ENCODE measurements around the gene ERAL1.
A peak's percentile ranks its signal among the peaks of the same experiment; 100 is the strongest.

Gene ERAL1

DNA sequence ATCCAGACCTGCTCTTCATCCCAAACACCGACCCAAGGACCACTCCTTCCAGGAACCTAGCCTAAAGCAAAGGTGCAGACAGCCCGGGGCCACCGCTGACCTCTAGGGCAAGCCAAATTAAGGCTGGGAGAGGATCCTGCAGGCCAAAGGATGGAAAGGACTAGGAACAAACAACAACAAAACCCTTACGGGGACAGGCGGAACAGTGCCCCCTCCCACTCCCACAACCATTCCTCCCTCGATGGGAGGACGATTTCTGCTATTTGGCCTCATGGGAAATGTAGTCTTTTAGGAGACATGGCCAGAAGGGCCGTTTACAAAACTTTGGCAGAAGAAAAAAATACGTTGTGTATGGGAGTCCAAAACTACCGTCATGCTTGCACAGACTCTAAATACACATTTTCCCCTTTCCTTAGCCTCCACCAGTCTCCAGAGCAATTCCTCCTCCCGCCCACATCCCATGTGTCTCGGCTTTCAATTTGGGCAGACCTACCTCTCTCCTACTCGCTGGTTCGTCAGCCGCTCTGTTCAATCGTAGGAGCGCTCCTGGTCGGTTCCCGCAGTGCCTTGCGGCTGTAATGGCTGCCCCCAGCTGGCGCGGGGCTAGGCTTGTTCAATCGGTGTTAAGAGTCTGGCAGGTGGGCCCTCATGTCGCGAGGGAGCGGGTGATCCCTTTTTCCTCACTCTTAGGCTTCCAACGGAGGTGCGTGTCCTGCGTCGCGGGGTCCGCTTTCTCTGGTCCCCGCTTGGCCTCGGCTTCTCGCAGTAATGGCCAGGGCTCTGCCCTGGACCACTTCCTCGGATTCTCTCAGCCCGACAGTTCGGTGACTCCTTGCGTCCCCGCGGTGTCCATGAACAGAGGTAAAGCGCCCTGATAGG lies at the start of gene ERAL1:
Gene ERAL1, plus strand, starts transcription at position 560 of the 879 bp plus-strand sequence. Its CDS starts 19 bp downstream, at position 579.
- FAIRE-seq (peak; percentile 25), DNase-seq (ENCODE audit: insufficient read length, low spot score) (peak; percentile 94)
- TF ChIP-seq, protein P1, sequence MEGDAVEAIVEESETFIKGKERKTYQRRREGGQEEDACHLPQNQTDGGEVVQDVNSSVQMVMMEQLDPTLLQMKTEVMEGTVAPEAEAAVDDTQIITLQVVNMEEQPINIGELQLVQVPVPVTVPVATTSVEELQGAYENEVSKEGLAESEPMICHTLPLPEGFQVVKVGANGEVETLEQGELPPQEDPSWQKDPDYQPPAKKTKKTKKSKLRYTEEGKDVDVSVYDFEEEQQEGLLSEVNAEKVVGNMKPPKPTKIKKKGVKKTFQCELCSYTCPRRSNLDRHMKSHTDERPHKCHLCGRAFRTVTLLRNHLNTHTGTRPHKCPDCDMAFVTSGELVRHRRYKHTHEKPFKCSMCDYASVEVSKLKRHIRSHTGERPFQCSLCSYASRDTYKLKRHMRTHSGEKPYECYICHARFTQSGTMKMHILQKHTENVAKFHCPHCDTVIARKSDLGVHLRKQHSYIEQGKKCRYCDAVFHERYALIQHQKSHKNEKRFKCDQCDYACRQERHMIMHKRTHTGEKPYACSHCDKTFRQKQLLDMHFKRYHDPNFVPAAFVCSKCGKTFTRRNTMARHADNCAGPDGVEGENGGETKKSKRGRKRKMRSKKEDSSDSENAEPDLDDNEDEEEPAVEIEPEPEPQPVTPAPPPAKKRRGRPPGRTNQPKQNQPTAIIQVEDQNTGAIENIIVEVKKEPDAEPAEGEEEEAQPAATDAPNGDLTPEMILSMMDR (IDR thresholded peaks at IDR 0.05; ENCODE audit: insufficient read depth, missing control alignments) = no peak

DNA sequence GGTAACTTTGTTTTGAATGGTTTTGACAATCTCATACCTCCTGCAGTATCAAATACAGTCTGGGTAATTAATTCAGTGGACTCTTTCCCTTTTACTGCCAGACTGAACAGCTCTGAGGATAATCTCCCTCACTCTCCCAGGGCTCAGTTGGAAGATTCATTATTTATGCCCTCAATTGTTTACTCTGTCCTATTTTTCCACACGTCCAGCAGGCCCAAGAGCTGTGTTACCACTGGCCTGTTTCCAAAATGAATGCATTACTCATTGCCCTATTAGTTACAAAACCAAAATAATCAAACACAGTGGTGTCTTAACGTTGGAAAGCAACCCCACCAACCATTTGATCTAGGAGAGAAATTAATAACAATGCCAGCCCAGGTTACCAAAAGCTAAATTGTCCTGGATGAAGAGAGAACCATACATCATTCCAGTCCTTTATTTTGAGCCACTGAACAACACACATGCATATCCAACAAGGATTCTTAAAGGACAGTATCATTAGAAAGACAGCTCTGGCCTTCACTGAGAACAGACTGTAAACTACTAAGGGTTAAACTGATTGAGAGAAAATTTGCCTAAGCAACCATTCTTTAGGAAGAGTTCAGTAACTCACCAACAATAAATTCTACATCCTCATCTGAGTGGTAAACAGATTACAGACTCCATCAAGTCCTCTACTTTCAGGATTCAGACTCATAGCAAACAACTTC lies 46.7 kb upstream of the ERAL1 start:
- TF ChIP-seq, protein P1 (IDR thresholded peaks at IDR 0.05; ENCODE audit: insufficient read depth, missing control alignments) = no peak
- DNase-seq (ENCODE audit: insufficient read length, low spot score) (no peak), FAIRE-seq (no peak)

DNA sequence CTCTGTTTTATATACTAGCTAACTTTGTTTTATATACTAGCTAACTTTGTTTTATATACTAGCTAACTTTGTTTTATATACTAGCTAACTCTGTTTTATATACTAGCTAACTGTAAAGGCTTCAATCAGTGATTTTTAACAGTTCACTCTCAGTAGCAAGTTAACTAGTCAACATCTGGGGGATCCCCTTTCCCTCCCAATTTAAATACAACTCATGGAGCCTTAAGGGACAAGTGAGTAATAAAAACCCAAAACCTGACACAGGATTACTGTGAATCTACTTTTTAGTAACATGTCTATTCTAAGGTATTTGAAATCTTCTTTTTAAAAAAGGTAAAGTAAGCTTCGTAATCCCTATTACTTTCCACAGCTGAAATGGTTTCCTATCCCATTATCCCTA lies 44.4 kb upstream of the ERAL1 start:
- DNase-seq (ENCODE audit: insufficient read length, low spot score) (no peak), FAIRE-seq (no peak)
- TF ChIP-seq, protein P1 (IDR thresholded peaks at IDR 0.05; ENCODE audit: insufficient read depth, missing control alignments) = no peak

DNA sequence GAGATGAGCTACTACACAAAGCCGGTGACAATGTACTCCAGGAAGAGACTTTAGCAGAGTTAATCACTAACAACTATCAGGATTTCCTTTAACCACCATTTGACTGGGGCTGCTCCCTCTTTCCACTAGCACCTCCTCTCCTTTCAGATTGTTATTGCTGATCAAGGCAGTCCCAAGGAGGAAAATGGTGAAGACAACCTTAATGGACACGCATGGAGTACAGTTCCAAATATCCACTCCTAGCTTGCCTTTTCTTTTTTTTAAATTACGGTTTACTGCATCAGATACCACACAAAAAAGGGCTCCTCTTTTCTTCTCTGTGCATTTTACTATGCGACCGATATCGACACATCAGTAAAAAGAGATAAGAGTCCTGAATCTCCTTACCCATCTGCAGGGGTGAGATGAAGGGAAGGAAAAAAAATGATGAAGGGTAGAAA lies 43.1 kb upstream of the ERAL1 start:
- no peak for FAIRE-seq
- no peak for DNase-seq (ENCODE audit: insufficient read length, low spot score)
- TF ChIP-seq, protein P1 (IDR thresholded peaks at IDR 0.05; ENCODE audit: insufficient read depth, missing control alignments) = no peak

DNA sequence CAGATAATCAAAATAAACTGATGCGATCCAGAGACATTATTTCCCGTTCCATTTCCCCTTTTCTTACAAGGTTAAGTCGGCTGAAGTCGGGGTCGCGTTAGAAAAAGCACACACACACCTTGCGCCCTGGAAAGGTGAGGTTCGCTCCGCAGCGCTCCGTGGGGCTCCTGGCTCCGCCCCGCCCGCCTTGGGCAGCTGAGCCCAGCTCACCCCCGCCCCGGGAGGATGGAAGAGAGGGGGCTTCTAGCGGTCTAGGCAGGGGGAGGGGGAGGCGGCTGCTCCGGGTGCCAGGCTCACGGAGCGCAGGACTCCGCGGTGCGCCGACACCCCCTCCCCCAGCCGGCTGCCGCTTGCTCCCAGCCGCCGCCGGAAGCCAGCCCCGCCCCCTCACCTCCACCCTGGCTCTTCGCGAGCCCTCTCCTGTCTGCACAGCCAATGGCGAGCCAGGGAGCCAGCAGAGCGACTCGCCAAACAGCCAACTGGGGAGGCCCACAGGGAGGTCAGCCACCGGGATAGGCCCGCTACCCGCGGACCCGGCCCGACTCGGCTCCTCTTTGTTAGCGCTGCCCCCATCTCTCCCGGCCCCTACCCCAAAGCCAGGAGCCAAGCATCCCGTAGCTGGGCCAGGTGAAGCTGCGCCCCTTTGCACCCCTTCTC lies 42.6 kb upstream of the ERAL1 start:
- DNase-seq (ENCODE audit: insufficient read length, low spot score) (peak; percentile 95), FAIRE-seq (no peak)
- TF ChIP-seq, protein P1 (IDR thresholded peaks at IDR 0.05; ENCODE audit: insufficient read depth, missing control alignments) = no peak

DNA sequence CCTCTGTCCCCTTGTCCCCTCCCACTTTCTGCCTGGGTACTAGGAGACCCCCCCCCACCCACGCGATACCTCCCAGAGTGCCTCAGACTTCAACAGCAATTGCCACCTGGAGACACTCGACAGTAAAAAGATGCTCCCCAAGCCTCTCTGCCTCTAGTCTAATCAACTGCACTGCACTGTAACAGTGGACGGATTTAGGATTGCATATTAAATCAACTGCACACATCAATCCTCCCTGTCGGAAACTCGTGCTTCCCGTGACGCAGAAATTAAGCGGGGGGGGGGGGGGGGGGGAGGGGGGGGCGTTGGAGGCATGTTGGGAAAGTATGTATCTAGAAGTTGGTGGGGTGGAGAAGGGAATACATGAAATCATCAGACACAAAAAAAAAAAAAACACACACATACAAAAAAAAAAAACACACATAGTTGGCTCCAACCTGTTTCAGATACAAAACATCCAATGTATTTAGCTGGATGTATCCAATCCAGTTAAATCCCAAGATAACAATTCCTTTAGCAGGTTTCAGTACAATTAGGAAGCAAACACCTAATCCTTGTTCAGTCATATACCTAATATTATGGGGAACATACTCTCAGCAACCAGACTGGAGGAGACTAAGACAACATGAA lies 42.0 kb upstream of the ERAL1 start:
- DNase-seq (ENCODE audit: insufficient read length, low spot score) (no peak), FAIRE-seq (no peak)
- TF ChIP-seq, protein P1 (IDR thresholded peaks at IDR 0.05; ENCODE audit: insufficient read depth, missing control alignments) = no peak

All from D721Med (cell line).